Glutamatergic neuron (in vitro differentiated cells): ENCODE results near the gene EHF. TPM values are rescaled to one million over a fixed set of nuclear protein-coding genes. Genes with fewer than 3 reads are reported as not detected.

Source experiments
- DNase-seq: peaks from one replicate; pipeline ENCODE4 v3.0.0; 2022
- H3K27ac Mint-ChIP-seq: one replicate; pipeline ENCODE4 v1.8.0; 2020; ENCODE audit warnings: mild to moderate bottlenecking, mixed read lengths, inconsistent platforms; ENCODE audit not compliant: unreplicated experiment
- H3K27me3 Mint-ChIP-seq: one replicate; pipeline ENCODE4 v1.8.0; 2020; ENCODE audit warnings: mild to moderate bottlenecking, moderate library complexity, mixed read lengths, inconsistent platforms; ENCODE audit not compliant: unreplicated experiment
- H3K36me3 Mint-ChIP-seq: one replicate; pipeline ENCODE4 v1.8.0; 2020; ENCODE audit warnings: mild to moderate bottlenecking, mixed read lengths, inconsistent platforms; ENCODE audit not compliant: unreplicated experiment
- H3K4me1 Mint-ChIP-seq: one replicate; pipeline ENCODE4 v1.8.0; 2020; ENCODE audit warnings: mild to moderate bottlenecking, low read depth, mixed read lengths, inconsistent platforms; ENCODE audit not compliant: unreplicated experiment
- H3K4me3 Mint-ChIP-seq: one replicate; pipeline ENCODE4 v1.8.0; 2020; ENCODE audit warnings: mild to moderate bottlenecking, mixed read lengths, inconsistent platforms; ENCODE audit not compliant: unreplicated experiment
- H3K9me3 Mint-ChIP-seq: one replicate; pipeline ENCODE4 v1.8.0; 2020; ENCODE audit warnings: mild to moderate bottlenecking, moderate library complexity, mixed read lengths, inconsistent platforms; ENCODE audit not compliant: unreplicated experiment
- CTCF ChIP-seq: fragments of 200-600 bp; sonication (generic); IDR thresholded peaks from one replicate; pipeline ENCODE4 v1.5.0; 2021; ENCODE audit not compliant: partially characterized antibody, unreplicated experiment
- total RNA-seq: library from RNA; stranded (reverse); fragmentation: NEBNext Ultra II Directional; extraction: Animal tissue kit (Norgen Biotek cat#: 25700); gene quantifications from one replicate; pipeline ENCODE4 v1.2.1, GENCODE V29; 2021; ENCODE audit not compliant: unreplicated experiment

Gene EHF
- total RNA-seq, 1 donor from 2014 or later, result not detected

GRCh38 chr11:34583818-34584217, 37.1 kb upstream of the EHF start:
- Mint-ChIP-seq H3K4me3 (no peak overlapping the region), H3K27me3 (no peaks in the 10 kb centered on the region), H3K27ac (no peak overlapping the region), H3K9me3 (peaks cover 3% of the 10 kb centered on the region), H3K4me1 (peaks cover 7% of the 10 kb centered on the region), H3K36me3 (no peaks in the 10 kb centered on the region)
- TF ChIP-seq CTCF, result no peak
- DNase-seq, result no peak

- no peak for DNase-seq
- no peak for TF ChIP-seq CTCF
- Mint-ChIP-seq H3K27ac (no peak overlapping the region), H3K36me3 (no peaks in the 10 kb centered on the region), H3K4me3 (no peak overlapping the region), H3K4me1 (peaks cover 9% of the 10 kb centered on the region), H3K27me3 (no peaks in the 10 kb centered on the region), H3K9me3 (peaks cover 3% of the 10 kb centered on the region)
Observed at GRCh38 chr11:34585304-34585734, 35.6 kb upstream of the EHF start.

GRCh38 chr11:34585735-34586487, 35.0 kb upstream of the EHF start:
- DNase-seq, result no peak
- peaks cover 3% of the 10 kb centered on the region for H3K9me3 Mint-ChIP-seq
- no peak overlapping the region for H3K4me3 Mint-ChIP-seq
- peak; percentile 75 for TF ChIP-seq CTCF
- H3K4me1 Mint-ChIP-seq, result peaks cover 9% of the 10 kb centered on the region
- H3K27me3 Mint-ChIP-seq, result no peaks in the 10 kb centered on the region
- no peak overlapping the region for H3K27ac Mint-ChIP-seq
- H3K36me3 Mint-ChIP-seq, result no peaks in the 10 kb centered on the region

GRCh38 chr11:34586488-34587281, 34.2 kb upstream of the EHF start:
- peak; percentile 44 for TF ChIP-seq CTCF
- peaks cover 3% of the 10 kb centered on the region for H3K9me3 Mint-ChIP-seq
- H3K36me3 Mint-ChIP-seq, result no peaks in the 10 kb centered on the region
- peaks cover 9% of the 10 kb centered on the region for H3K4me1 Mint-ChIP-seq
- no peak for DNase-seq
- H3K4me3 Mint-ChIP-seq, result no peak overlapping the region
- H3K27me3 Mint-ChIP-seq, result no peaks in the 10 kb centered on the region
- H3K27ac Mint-ChIP-seq, result peak overlapping the region; percentile 6

GRCh38 chr11:34587282-34587677, 33.6 kb upstream of the EHF start:
- no peak for TF ChIP-seq CTCF
- Mint-ChIP-seq H3K4me1 (peaks cover 9% of the 10 kb centered on the region), H3K36me3 (peaks cover under 1% of the 10 kb centered on the region), H3K27me3 (no peaks in the 10 kb centered on the region), H3K4me3 (no peak overlapping the region), H3K27ac (no peak overlapping the region), H3K9me3 (peaks cover 3% of the 10 kb centered on the region)
- no peak for DNase-seq
